ENCODE measurements around the gene CHRNB1.

The CHRNB1 gene, protein sequence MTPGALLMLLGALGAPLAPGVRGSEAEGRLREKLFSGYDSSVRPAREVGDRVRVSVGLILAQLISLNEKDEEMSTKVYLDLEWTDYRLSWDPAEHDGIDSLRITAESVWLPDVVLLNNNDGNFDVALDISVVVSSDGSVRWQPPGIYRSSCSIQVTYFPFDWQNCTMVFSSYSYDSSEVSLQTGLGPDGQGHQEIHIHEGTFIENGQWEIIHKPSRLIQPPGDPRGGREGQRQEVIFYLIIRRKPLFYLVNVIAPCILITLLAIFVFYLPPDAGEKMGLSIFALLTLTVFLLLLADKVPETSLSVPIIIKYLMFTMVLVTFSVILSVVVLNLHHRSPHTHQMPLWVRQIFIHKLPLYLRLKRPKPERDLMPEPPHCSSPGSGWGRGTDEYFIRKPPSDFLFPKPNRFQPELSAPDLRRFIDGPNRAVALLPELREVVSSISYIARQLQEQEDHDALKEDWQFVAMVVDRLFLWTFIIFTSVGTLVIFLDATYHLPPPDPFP

GRCh38 chr17:7444682-7445618, at the start of gene CHRNB1:
TSS of gene CHRNB1 (plus strand) at chr17:7445061. CDS start at chr17:7445128, 67 bp downstream.
- no peaks in the 10 kb centered on the region for H3K27me3 ChIP-seq (ENCODE audit: insufficient read depth, low read length)
- no peaks in the 10 kb centered on the region for H3K36me3 ChIP-seq (ENCODE audit: insufficient read depth, low read length)
- H3K4me1 ChIP-seq (ENCODE audit: insufficient read depth, low read length) = peaks cover 15% of the 10 kb centered on the region
- peak within 1 kb of the TSS; percentile 29 for H2AFZ ChIP-seq (ENCODE audit: low read depth, low read length)
- peak within 1 kb of the TSS; percentile 40 for H3K4me3 ChIP-seq (ENCODE audit: low read length)
- H3K9me3 ChIP-seq (ENCODE audit: low read length) = no peaks in the 10 kb centered on the region

- Histone ChIP-seq H3K27me3 (ENCODE audit: insufficient read depth, low read length) (no peaks in the 10 kb centered on the region), H3K4me3 (ENCODE audit: low read length) (no peak overlapping the region), H2AFZ (ENCODE audit: low read depth, low read length) (no peak overlapping the region), H3K9me3 (ENCODE audit: low read length) (no peaks in the 10 kb centered on the region), H3K36me3 (ENCODE audit: insufficient read depth, low read length) (peaks cover 9% of the 10 kb centered on the region), H3K4me1 (ENCODE audit: insufficient read depth, low read length) (peaks cover 11% of the 10 kb centered on the region)
These were observed 48.7 kb upstream of the CHRNB1 start for GRCh38 chr17:7396147-7396546.

DNA sequence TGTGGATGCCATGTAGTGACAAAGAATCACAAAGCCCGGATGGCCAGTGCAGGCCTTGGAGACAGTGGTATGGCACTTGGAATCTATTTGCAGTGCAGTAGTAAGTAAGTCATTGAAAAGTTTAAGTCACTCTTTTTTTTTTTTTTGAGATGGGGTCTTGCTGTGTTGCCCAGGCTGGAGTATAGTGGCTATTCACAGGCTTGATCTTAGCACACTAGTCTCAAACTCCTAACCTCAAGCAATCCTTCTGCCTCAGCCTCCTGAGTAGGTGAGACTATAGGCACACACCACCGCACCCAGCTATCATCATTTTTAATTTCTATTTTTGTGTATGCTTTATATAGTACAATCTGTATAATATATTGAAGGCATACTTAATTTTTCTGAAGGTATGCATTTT, 46.2 kb upstream of the CHRNB1 start:
- no peaks in the 10 kb centered on the region for H3K9me3 ChIP-seq (ENCODE audit: low read length)
- no peak overlapping the region for H2AFZ ChIP-seq (ENCODE audit: low read depth, low read length)
- H3K4me1 ChIP-seq (ENCODE audit: insufficient read depth, low read length) = peaks cover 20% of the 10 kb centered on the region
- no peaks in the 10 kb centered on the region for H3K36me3 ChIP-seq (ENCODE audit: insufficient read depth, low read length)
- H3K27me3 ChIP-seq (ENCODE audit: insufficient read depth, low read length) = no peaks in the 10 kb centered on the region
- no peak overlapping the region for H3K4me3 ChIP-seq (ENCODE audit: low read length)

- peaks cover 27% of the 10 kb centered on the region for H3K4me1 ChIP-seq (ENCODE audit: insufficient read depth, low read length)
- H3K27me3 ChIP-seq (ENCODE audit: insufficient read depth, low read length) = no peaks in the 10 kb centered on the region
- H3K9me3 ChIP-seq (ENCODE audit: low read length) = no peaks in the 10 kb centered on the region
- peaks cover under 1% of the 10 kb centered on the region for H3K36me3 ChIP-seq (ENCODE audit: insufficient read depth, low read length)
- H2AFZ ChIP-seq (ENCODE audit: low read depth, low read length) = no peak overlapping the region
- H3K4me3 ChIP-seq (ENCODE audit: low read length) = peak overlapping the region; percentile 66
These were observed 41.7 kb upstream of the CHRNB1 start for GRCh38 chr17:7403043-7403726.

- H3K36me3 ChIP-seq (ENCODE audit: insufficient read depth, low read length) = peaks cover 5% of the 10 kb centered on the region
- H3K4me3 ChIP-seq (ENCODE audit: low read length) = peak overlapping the region; percentile 66
These were observed 41.2 kb upstream of the CHRNB1 start for GRCh38 chr17:7403727-7403976.

DNA sequence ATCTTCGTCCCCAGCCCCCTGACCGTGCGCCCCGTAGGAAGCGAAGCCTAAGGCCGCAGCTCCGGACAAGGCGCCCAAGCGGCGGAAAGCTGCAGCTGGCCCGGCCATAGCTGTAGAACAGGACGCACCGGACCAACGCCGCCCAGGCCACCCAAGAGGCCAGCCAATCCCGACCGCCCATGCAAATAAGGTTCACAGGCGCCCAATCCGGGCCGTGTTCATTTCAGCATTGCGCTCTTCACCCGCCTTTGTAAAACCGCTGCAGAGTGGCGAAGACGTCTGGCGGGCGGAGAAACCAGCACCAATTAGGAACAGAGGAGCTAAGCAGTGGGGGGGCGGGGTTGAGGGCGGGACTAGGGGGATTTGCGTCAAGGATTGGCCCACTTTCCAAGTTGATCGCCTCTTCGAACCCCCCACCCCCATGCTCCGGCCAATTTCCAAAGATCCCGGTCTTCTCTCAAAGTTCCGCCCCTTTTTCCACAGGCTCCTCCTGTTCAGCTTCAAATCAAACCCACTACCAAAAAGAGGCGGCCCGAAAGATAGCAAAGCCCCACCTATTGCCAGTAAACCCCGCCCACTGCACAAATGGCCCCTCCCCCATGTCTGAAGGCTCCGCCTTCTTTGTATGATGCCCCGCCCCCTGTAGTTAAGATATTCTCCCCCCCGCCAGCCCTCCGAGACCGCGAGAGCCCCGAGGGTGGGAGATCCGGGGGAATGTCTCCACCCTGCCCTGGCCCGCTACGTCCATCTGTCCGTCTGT, 40.7 kb upstream of the CHRNB1 start, which contains the start of gene TMEM256:
TMEM256 (minus strand) TSS at position 121 of the 760 bp plus-strand sequence; CDS start at position 108, 13 bp downstream.
- Histone ChIP-seq H2AFZ (ENCODE audit: low read depth, low read length) (no peak within 1 kb of the TSS), H3K4me1 (ENCODE audit: insufficient read depth, low read length) (peaks cover 27% of the 10 kb centered on the region), H3K4me3 (ENCODE audit: low read length) (peak within 1 kb of the TSS; percentile 66), H3K9me3 (ENCODE audit: low read length) (no peaks in the 10 kb centered on the region), H3K27me3 (ENCODE audit: insufficient read depth, low read length) (no peaks in the 10 kb centered on the region), H3K36me3 (ENCODE audit: insufficient read depth, low read length) (peaks cover 10% of the 10 kb centered on the region)

More at GRCh38 chr17:7403727-7403976, 41.2 kb upstream of the CHRNB1 start:
- H3K27me3 ChIP-seq (ENCODE audit: insufficient read depth, low read length) = no peaks in the 10 kb centered on the region
- no peak overlapping the region for H2AFZ ChIP-seq (ENCODE audit: low read depth, low read length)
- peaks cover 27% of the 10 kb centered on the region for H3K4me1 ChIP-seq (ENCODE audit: insufficient read depth, low read length)
- H3K9me3 ChIP-seq (ENCODE audit: low read length) = no peaks in the 10 kb centered on the region

GRCh38 chr17:7404737-7405349, 40.0 kb upstream of the CHRNB1 start:
- Histone ChIP-seq H3K4me3 (ENCODE audit: low read length) (peak overlapping the region; percentile 64), H3K27me3 (ENCODE audit: insufficient read depth, low read length) (no peaks in the 10 kb centered on the region), H3K9me3 (ENCODE audit: low read length) (no peaks in the 10 kb centered on the region), H3K4me1 (ENCODE audit: insufficient read depth, low read length) (peaks cover 27% of the 10 kb centered on the region), H2AFZ (ENCODE audit: low read depth, low read length) (no peak overlapping the region), H3K36me3 (ENCODE audit: insufficient read depth, low read length) (peaks cover 17% of the 10 kb centered on the region)

DNA sequence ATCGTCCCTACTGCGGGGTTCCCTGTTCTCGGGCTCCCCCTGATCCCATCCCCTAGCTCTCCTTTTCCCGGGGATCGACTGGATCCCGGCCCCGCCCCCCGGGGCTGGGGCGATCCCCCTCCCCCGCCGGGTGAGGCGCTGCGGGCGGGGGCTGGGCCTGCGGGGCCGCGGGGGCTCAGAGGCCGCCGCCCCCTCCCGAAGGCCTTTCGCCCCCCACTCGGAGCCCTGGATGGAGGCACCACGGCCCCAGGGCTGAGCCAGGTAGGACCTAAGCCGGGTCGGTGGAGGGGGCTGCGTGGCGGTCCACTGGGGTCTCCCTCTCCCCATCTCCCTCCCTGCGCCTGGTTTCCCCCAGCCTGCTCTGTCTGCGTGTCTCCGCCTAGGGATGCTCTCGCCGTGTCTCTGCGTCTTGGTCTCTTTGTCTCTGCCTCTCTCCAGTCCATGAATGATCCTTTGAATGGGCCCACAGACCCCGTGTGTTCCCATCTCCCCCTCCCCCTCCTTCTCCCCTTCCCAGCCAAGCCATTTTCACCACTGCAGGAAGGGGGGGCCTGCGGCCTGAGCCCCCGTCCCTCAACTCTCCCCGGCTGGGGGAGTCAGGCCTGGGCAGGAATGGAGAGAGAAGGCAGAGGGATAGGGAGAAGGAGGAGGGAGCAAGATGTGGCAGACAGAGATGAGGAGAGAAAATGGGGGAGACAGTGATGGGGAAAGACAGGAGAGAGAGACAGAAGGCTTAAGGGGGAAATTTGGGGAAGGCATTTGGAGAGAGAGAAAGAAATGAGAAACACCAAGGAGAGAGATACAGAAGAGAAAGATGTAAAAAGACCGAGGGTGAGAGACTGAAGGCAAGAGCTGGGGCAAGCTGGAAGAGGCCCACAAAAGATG, 39.3 kb upstream of the CHRNB1 start:
- H2AFZ ChIP-seq (ENCODE audit: low read depth, low read length) = no peak overlapping the region
- H3K4me1 ChIP-seq (ENCODE audit: insufficient read depth, low read length) = peaks cover 27% of the 10 kb centered on the region
- no peaks in the 10 kb centered on the region for H3K9me3 ChIP-seq (ENCODE audit: low read length)
- peaks cover 24% of the 10 kb centered on the region for H3K36me3 ChIP-seq (ENCODE audit: insufficient read depth, low read length)
- no peaks in the 10 kb centered on the region for H3K27me3 ChIP-seq (ENCODE audit: insufficient read depth, low read length)
- peak overlapping the region; percentile 64 for H3K4me3 ChIP-seq (ENCODE audit: low read length)

DNA sequence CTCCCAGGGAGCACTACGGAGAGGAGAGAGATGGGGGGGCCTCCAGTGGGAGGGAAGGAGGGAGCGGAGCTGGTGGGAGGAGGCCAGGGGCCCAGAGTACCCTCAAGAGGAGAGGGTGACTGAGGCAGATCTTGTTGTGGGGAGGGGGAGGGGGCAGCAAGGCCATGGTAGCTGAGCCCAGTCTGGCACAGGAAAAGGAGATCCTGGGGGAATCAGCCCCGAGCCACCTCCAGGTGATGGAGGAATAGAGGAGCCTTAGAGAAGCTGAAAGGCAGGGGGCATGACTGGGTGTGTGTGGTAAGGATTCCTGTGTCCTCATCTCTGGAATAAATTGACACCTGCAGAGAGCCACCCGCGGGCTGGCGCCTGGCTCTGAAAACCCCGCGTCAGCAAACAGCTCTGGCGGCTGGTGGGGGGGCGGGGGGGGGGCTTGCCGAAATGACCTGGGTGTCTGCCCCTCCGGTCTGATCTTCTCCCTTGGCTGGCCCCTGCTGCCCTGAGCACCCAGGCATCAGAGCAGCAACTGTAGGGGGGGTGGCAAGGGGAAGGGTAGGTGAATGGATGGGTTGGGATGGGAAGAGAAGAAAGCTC, 38.5 kb upstream of the CHRNB1 start:
- H3K4me3 ChIP-seq (ENCODE audit: low read length) = peak overlapping the region; percentile 64

GRCh38 chr17:7407082-7407481, 37.8 kb upstream of the CHRNB1 start:
- peak overlapping the region; percentile 64 for H3K4me3 ChIP-seq (ENCODE audit: low read length)
- peaks cover 29% of the 10 kb centered on the region for H3K36me3 ChIP-seq (ENCODE audit: insufficient read depth, low read length)

More for the DNA sequence above, 38.5 kb upstream of the CHRNB1 start:
- Histone ChIP-seq H3K36me3 (ENCODE audit: insufficient read depth, low read length) (peaks cover 28% of the 10 kb centered on the region), H2AFZ (ENCODE audit: low read depth, low read length) (no peak overlapping the region), H3K9me3 (ENCODE audit: low read length) (no peaks in the 10 kb centered on the region), H3K4me1 (ENCODE audit: insufficient read depth, low read length) (peaks cover 27% of the 10 kb centered on the region), H3K27me3 (ENCODE audit: insufficient read depth, low read length) (no peaks in the 10 kb centered on the region)

More at GRCh38 chr17:7407082-7407481, 37.8 kb upstream of the CHRNB1 start:
- Histone ChIP-seq H3K4me1 (ENCODE audit: insufficient read depth, low read length) (peaks cover 27% of the 10 kb centered on the region), H3K27me3 (ENCODE audit: insufficient read depth, low read length) (no peaks in the 10 kb centered on the region), H3K9me3 (ENCODE audit: low read length) (no peaks in the 10 kb centered on the region), H2AFZ (ENCODE audit: low read depth, low read length) (no peak overlapping the region)
